Non-pigmented ciliary epithelial cell (primary cell): ENCODE results near the gene EXOC3.

Source experiments
- DNase-seq: peaks from one replicate; pipeline ENCODE4 v3.0.0-alpha.2; 2010; ENCODE audit warnings: low read depth

The EXOC3 gene

GRCh38 chr5:426392-426976 lies 16.5 kb upstream of the EXOC3 start:
- no peak for DNase-seq

- no peak for DNase-seq
These were observed 15.4 kb upstream of the EXOC3 start for GRCh38 chr5:427415-428087.

- no peak for DNase-seq
These were observed 14.8 kb upstream of the EXOC3 start for GRCh38 chr5:428219-428618.

GRCh38 chr5:428754-429452 lies 14.1 kb upstream of the EXOC3 start:
- no peak for DNase-seq

GRCh38 chr5:429453-430188 lies 13.4 kb upstream of the EXOC3 start:
- no peak for DNase-seq

GRCh38 chr5:430214-430925 lies 12.6 kb upstream of the EXOC3 start:
- no peak for DNase-seq

GRCh38 chr5:431001-431710 lies 11.8 kb upstream of the EXOC3 start:
- DNase-seq, result no peak

GRCh38 chr5:431711-432050 lies 11.3 kb upstream of the EXOC3 start:
- DNase-seq, result no peak

- DNase-seq, result no peak
These were observed 10.6 kb upstream of the EXOC3 start for GRCh38 chr5:432201-432927.

- no peak for DNase-seq
These were observed 9.8 kb upstream of the EXOC3 start for GRCh38 chr5:432928-433791.

GRCh38 chr5:433836-434235 lies 9.1 kb upstream of the EXOC3 start:
- no peak for DNase-seq

GRCh38 chr5:434443-435146 lies 8.4 kb upstream of the EXOC3 start:
- no peak for DNase-seq

GRCh38 chr5:435156-435790 lies 7.7 kb upstream of the EXOC3 start:
- no peak for DNase-seq

- DNase-seq, result no peak
These were observed 6.9 kb upstream of the EXOC3 start for GRCh38 chr5:435961-436640.

GRCh38 chr5:436641-436975 lies 6.4 kb upstream of the EXOC3 start:
- DNase-seq, result no peak

GRCh38 chr5:437281-437771 lies 5.7 kb upstream of the EXOC3 start:
- no peak for DNase-seq

- DNase-seq, result no peak
These were observed 4.4 kb upstream of the EXOC3 start for GRCh38 chr5:438481-438981.

- DNase-seq, result no peak
These were observed 3.8 kb upstream of the EXOC3 start for GRCh38 chr5:439181-439580.
